Tibial nerve (tissue), 4 donors: Measurements from ENCODE around the gene RBM38.

Experiments
- CTCF ChIP-seq, 5 experiments: fragments of 200-600 bp in 3 of 5; fragments of 450-650 bp in 2 of 5; sonication (generic) in 3 of 5; IDR thresholded peaks; one replicate each; pipeline ENCODE4 v1.5.1; 2016 to 2019; ENCODE audit warnings: antibody characterized with exemption in 5 of 5, mild to moderate bottlenecking in 3 of 5, moderate library complexity in 2 of 5
- EP300 ChIP-seq, 2 donors: sonication (generic); formaldehyde crosslinking; IDR thresholded peaks; one replicate each; pipeline ENCODE4 v1.6.1; 2017; ENCODE audit warnings: antibody characterized with exemption in 2 of 2, mild to moderate bottlenecking in 1 of 2

GRCh38 chr20:57404419-57405072 is 13.3 kb downstream of the RBM38 start:
- TF ChIP-seq CTCF (IDR thresholded peaks at IDR 0.05) (no peak), EP300 (IDR thresholded peaks at IDR 0.05) (no peak)
